ENCODE measurements around the gene USP5.

The USP5 gene

DNA sequence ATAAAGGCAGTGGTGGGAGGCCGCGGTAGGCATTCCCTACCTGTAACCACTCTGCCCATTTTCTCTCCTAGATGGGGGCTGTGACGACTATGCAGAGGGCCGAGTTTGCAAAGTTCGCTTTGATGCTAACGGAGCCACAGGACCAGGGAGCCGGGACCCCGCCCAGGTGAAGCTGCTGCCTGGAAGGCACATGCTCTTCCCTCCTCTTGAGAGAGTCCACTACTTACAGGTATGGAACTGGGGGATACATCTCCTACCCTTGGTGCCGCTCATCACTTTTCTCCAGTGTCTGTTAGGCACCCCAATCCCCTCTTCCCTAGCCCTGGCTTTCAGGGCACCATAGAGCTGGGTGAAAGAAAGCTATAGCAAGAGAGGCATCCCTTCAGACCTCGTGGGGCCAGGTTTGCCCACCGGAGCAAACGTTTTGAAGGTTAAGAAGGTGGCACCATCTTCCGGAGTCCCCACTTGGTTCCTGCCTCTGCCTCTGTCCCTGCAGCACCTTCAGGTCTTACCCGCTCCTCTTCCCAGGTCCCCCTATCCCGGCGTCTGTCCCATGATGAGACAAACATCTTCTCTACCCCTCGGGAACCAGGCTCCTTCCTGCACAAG is 25.7 kb upstream of the USP5 start:
- no peak for DNase-seq

DNA sequence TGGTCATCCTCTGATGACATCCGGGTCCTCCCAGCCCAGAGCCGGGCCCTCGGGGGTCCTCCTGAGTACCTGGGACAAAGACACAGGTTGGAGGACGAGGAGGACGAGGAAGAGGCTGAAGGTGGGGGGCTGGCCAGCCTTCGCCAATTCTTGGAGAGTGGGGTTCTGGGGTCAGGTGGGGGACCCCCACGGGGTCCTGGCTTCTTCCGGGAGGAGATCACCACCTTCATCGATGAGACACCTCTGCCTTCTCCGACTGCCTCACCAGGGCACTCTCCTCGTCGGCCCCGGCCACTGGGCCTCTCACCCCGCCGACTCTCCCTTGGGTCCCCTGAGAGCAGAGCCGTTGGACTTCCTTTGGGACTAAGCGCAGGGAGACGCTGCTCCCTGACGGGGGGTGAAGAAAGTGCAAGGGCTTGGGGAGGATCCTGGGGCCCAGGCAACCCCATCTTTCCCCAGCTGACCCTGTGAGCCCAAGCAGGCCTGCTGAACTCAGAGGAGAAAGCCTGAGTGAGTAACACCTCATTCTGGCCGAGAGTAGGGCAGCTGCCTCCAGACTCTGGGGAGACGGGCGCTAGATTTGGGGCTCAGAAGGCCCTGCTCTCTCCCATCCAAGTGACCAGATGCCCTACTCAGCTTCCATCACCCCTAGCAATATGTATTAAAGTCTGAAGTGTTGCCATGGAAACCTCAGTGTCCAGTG is 25.1 kb upstream of the USP5 start:
- DNase-seq = no peak

DNA sequence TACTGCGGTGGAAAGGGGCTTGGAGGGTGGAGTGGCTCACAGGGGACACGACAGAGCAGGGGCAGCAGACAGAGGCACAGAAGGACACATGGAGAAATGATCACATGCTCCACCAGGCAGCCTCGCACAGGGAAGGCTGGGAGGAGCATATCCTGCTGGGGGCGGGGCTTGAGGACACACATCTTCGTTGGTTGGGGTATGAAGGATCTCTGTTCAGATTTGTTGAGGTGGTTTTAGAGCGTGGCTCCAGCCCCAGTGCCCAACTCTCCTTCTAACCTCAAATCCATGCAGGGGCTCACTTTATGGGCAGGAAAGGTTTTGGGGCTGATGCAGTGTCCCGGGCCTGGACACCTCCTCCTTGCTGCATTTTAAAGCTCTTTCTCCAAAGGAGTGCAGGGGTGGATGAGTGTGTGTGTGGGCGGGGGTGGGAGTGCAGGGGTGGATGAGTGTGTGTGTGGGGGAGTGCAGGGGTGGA is 24.5 kb upstream of the USP5 start:
- DNase-seq = peak; percentile 68

DNA sequence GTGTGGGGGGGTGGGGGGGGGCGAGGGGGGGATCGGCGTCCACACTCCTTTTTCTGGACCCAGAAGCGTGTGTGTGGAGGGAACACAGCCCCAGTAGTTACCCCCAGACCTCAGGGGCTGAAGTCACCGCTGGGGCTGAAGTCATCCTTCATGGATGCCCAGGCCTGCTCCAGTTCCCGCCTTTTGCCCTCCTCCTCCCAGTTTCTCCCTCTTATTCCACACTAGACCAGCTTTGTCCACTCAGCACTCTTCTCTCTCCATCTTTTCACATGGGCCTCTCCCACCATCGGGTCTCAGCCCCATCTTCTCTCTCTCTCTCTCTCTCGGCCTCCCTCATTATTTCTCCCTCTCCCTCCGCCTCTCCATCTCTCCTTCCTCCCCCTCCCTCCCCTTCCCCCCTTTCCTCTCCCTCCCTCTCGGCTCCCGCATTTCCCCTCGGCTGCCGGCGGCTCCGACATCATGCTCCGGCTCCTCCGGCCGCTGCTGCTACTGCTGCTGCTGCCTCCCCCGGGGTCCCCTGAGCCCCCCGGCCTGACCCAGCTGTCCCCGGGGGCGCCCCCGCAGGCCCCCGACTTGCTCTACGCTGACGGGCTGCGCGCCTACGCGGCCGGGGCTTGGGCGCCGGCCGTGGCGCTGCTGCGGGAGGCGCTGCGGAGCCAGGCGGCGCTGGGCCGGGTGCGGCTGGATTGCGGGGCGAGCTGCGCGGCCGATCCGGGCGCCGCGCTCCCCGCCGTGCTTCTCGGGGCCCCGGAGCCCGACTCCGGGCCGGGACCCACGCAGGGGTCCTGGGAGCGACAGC is 23.8 kb upstream of the USP5 start, which contains the start of gene P3H3:
TSS of gene P3H3 (plus strand) at position 426 of the 799 bp plus-strand sequence. CDS start at position 460, 34 bp downstream.
- DNase-seq = no peak

DNA sequence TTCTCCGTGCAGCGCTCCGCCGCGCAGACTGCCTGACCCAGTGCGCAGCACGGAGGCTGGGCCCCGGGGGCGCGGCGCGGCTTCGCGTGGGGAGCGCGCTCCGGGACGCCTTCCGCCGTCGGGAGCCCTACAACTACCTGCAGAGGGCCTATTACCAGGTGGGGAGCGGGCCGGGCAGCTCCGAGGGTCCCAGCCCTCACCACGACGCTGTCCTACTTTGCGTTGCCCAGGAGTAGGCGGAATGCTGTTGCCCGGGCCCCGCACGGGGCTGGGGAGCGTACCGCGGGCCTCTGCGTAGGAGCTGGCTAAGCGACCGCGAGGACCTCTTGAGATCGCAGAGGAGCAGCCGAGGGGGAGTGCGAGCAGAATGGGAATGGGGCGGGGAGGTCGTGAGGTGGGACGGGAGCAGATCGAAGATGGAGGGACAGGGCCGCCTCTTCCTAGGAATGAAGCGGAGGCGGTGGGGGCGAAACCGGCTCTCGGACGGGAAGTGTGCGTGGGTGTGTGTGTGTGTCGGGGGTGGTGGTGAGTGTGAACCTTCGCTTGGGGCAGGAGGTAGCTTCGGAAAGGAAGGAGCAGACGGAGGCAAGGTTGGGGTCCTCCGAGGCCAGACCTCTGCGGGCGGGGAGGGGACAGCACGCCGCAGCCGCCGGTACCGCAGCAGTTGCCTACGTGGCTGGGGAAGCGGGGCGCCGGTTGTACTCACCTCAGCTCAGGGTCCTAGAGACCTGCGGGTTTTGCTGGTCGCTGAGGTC is 23.0 kb upstream of the USP5 start:
- peak; percentile 61 for DNase-seq

DNA sequence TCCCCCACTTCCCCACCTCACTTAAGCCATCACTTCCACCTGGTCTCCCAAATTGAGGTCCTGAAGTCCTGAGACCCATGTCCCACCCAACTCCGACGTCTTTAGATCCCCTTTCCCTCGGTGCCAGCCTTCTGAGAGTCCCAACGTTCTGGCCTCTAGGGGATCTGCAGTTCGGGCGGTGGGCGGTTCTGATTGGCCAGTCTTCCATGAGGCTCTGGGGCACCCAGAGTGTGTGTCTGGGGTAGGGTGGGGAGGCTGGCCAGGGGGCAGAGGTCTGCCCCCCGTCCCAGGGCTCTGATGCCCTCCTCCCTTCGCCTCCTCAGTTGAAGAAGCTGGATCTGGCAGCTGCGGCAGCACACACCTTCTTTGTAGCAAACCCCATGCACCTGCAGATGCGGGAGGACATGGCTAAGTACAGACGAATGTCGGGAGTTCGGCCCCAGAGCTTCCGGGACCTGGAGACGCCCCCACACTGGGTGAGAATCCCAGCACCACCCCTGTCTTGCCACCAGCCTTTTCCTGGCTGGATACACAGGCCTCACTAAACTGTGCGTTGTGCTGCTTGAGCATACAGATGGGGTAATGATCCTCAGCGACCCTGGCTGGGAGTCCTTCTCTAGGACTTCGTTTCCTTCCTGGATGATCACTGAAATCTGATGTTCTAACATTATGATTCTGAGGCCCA is 22.3 kb upstream of the USP5 start:
- DNase-seq = no peak

DNA sequence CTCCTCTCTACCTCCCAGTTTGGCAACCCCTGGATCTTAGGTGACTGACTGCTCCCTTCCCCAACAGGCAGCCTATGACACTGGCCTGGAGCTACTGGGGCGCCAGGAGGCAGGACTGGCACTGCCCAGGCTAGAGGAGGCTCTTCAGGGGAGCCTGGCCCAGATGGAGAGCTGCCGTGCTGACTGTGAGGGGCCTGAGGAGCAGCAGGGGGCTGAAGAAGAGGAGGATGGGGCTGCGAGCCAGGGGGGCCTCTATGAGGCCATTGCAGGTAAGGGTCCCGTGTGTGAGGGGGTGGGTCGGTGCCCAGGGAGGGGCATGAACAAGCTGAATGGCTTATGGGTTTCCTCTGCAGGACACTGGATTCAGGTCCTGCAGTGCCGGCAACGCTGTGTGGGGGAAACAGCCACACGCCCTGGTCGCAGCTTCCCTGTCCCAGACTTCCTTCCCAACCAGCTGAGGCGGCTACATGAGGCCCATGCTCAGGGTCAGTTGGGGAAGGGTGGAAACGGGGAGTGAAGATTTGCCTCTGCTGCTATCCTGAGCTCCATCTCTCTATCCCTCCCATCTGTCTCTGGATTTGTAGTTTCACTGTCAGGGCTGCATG is 21.6 kb upstream of the USP5 start:
- no peak for DNase-seq

DNA sequence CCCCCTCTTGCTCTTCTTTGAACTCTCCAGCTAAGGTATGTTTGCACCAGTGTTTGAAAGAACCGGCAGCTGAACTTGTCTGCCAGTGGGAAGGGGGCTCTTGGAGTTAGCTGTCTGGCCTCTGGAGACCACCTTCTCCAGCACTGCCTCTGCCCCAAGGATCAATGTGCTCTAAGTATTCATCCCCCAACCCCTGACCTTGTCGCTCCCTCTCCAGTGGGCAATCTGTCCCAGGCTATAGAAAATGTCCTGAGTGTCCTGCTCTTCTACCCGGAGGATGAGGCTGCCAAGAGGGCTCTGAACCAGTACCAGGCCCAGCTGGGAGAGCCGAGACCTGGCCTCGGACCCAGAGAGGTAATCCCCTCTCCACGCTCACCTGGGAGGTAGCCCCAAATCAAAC is 21.0 kb upstream of the USP5 start:
- no peak for DNase-seq

DNA sequence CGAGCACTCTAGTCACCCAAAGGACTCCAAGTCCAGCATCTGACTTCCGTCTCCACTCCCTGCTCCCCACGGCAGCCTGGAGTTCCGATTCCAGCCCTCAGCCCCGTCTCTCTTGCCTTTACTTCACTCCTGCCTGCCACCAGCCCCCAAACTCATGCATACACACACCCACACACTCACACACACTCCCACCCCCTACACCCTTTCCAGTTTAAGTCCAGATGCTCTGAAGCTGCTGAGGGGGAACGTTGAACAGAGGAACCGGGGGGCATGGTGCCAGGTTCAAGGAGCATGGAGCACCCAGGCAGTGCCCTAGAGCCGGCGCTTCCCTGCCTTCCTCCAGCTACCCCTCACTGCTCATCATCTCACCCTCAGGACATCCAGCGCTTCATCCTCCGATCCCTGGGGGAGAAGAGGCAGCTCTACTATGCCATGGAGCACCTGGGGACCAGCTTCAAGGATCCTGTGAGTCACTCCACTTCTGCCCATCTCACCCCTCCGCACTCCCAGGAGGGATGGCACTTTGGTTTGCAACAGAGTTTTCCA is 20.4 kb upstream of the USP5 start:
- DNase-seq = no peak

DNA sequence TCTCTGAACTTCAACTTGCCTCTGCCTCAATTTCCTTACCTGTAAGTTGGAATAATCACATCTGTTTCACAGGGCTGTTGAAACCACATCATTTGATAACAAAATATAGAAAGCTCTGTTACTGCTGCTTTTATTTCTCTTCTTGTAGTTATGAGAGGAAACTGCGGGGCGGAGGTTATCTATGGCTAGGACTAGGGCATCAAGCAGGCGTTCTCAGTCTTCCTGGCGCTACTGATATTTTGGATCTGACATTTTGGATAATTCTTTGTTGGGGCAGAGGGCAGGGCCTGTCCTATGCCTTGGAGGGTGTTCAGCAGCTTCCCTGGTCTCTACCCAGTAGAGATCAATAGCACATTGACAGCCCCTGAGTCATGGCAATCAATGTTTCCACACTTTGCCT is 19.8 kb upstream of the USP5 start:
- DNase-seq = no peak

DNA sequence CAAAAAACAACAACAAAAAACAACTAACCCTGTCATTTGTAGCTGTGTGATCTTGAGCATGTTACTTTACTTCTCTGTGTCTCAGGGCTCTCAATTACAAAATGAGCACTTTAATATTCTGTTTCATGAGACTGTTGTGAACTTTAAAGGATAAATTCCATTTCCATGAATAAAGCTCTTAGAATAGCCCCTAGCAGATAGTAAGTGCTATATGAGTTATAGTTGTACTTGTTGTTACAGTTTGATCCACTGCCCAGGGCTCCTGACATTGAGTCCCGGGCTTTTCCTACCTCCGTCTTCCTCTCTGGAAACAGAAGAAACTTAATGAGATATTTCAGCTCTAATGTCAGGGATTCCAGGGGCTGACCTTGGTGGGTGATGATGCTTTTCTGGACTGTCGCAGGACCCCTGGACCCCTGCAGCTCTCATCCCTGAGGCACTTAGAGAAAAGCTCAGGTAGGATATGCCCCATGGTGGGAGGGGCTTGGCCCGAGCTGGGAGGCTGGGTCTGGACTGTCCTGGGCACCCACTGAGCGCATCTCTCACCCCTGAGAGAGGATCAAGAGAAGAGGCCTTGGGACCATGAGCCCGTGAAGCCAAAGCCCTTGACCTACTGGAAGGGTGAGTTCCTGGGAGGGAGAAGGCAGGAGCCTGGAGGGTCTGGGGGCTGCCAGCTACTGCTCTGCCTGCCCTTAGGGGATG is 18.6 kb upstream of the USP5 start:
- no peak for DNase-seq

DNA sequence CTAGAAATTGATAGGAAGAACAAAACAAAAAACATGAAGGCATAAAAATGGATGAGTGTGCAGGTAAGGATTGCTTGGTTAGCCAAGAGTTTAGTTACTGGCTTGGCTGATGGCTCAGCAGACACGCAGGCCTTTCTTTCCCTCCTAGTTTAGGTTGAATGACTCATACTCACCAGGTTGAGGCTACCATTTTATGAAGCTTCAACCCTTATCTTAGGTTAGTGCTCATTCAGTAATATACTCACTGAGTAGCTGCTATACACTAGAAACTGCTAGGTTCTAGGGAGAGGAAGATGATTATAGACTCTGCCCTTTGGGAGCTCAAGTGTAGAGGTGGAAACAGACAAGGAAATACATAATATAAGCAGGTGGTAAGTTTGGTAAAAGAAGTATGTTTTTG is 17.7 kb upstream of the USP5 start:
- no peak for DNase-seq

DNA sequence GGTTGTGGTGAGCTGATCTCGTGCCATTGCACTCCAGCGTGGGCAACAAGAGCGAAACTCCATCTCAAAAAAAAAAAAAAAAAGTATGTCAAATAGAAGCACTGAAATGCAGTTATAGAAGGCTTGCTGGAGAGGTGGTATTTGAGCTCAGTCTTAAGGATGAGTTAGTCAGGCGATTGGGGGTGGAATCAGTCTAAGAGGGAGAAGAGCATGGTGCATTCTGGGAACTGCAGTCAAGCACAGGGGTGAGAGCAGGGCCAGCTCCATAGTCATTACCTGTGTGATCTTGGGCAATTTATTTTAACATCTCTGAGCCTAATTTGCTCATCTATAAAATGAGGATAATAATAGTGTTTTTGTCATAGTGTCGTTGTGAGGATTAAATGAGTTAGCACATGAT is 17.1 kb upstream of the USP5 start:
- no peak for DNase-seq

DNA sequence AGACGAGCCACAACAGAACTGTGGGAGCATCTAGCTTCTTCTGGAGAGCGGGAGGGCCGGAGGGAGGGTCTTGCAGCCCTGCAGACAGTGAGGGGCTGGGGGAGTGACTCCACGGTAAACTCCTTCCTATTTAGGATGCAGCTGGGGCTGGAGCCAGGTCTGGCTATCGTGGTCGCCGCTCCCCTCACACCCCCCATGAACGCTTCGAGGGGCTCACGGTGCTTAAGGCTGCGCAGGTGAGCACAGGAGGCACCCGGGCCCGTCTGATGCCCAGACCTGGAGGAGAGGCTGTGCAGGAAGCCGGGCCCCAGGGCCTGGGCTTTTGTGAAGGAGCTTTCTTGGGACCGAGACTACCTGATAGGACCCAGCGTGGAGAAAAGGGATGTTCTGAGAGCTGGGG is 15.1 kb upstream of the USP5 start:
- DNase-seq = no peak

DNA sequence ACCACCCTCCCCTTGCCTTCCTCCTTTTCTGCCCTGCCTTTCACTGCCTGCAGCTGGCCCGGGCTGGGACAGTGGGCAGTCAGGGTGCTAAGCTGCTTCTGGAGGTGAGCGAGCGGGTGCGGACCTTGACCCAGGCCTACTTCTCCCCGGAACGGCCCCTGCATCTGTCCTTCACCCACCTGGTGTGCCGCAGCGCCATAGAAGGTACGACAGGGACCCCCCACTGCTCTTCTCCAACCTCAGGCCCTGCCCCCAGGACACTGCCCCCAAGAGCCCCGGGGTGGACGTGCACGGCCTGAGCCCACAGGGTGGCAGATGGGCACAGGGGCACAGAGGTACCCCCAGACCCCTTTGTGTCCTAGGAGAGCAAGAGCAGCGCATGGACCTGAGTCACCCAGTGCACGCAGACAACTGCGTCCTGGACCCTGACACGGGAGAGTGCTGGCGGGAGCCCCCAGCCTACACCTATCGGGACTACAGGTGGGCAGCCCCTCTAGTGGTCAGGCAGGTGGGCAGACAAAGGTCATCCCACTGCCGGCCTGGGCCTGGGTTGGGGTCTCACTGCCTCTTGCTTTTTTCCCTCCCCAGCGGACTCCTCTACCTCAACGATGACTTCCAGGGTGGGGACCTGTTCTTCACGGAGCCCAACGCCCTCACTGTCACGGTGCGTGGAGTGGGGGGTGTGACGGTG is 14.4 kb upstream of the USP5 start:
- DNase-seq = no peak

DNA sequence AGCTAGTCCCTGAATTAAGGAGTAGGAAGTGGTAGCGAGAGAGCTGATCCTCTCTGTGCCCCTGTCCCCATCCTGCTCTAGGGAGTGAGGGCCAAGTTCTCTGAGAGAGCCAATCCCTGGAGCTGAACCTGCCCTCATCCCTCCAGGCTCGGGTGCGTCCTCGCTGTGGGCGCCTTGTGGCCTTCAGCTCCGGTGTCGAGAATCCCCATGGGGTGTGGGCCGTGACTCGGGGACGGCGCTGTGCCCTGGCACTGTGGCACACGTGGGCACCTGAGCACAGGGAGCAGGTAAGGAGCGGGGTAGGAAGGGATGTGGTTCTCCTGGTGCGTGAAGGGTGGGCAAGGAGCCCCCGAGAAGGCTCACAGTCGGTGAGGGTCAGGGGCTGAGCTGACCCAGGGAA is 13.1 kb upstream of the USP5 start:
- DNase-seq = no peak

DNA sequence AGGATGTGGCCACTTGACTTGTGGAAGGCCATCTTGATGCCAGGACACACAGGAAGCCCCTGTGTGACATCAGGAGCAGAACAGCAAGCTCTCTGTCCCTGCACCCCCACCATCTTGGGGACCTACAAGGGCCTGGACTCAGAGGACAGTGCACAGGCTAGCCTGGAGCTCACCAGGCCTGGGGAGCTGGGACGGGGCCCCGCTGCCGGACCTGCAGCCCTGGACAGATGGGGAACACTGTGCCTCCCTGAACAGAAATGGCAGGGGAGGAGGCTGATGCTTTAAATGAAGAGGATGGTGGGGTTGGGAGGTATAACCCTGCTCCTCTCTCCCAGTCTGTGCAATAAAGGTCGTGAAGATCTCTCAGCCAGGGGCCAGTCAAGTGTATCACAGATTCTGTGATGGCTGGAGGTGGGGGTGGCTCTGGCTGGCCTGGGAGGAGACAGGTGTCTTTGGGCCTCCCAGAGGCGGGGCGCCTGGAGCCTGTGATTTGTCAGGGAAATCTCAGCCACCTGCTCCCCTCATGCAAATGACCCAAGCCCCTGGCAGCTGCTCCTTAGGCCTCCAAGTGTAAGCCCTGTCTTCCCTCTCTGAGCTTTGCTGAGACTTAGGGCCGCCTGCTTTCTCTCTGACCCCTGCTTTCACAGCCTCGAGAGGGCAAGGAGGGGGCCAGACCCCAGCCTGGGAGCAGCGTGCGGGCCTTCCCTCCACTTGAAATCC is 12.3 kb upstream of the USP5 start:
- DNase-seq = no peak

DNA sequence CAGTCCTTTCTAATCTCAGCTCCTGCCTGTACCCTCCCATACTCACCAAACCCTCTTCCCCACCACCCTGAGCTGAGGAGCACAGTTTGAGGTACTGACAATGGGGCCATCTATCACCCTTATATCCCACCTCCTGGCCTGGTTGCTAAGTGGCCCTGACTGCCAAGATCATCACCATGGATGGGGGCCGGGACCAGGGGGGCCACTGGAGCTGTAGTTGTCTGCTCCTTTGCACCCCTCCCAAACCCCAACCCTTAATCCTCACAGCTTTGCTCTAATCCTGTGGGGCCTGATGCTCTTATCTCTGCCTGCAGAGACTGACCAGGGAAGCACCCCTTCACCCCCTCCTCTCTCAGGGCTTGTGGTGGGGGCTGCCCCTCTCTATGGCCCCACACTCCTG is 11.6 kb upstream of the USP5 start:
- DNase-seq = no peak

DNA sequence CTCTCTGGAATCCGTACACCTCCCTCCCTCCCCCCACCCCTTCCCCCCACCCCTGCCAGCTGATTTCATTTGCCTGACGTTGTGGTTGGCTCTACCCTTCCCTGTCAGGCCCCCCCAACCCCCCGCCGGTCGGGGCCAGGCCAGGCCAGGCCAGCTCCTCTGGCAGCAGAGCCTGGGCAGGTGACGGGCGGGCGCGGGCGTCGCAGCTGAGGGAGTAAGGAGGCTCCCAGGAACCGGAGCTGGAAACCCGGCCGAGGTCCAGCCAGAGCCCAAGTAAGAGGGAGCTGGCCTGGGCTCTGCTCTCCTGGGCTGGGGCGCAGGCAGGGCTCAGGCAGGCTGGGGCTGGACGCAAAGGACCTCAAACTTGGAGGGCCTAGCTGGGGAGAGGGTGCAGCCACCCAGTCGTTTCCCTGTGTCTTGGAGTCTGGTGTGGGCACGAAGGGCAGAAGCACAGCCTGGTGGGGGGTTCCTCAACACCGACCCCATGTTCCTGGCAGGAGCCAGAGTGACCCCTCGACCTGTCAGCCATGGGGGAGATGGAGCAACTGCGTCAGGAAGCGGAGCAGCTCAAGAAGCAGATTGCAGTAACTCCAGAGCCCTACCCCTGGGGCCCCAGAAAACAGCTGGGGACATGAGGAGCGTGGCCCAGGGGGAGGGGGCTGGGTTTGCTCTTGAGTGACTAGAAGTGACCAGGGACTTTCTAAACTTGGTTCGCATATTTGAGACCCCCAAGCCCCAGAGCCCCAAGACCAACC is 11.0 kb upstream of the USP5 start, which contains the start of gene GNB3:
TSS of gene GNB3 (plus strand) at position 165 of the 755 bp plus-strand sequence. CDS start at position 528, 363 bp downstream.
- DNase-seq = no peak

All from CD4-positive, alpha-beta T cell treated with Interleukin-6 for 4 hours (primary cell).